ENCODE data around the gene ATP5F1B. TPM values are rescaled to one million over a fixed set of nuclear protein-coding genes. Genes with fewer than 3 reads are reported as not detected.

The ATP5F1B gene
- total and polyA plus RNA-seq, 9 of the 15 experiments (the other 6 are each of a cell fraction or from before 2014, with no cell fraction given) = 908 to 3,125 (median 1,482) TPM

DNA sequence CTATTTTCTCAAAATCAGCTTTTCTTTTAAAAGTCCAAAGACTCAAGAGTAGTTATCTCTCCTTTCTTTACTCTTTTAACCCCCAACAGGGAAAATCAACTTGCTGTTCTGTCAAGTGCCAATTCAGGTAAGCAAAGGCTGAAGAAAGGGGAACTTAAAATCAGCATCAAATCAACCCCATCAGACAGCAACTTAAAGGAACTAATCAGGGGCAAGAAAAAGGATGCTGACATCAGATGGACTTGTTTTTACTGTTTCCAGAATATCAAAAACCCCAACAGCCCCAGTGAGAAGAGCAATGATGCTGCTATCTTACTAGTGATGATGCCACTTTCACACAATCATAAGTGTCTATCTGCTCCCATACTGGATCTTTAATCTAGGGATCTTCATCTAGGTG is 19.1 kb downstream of the ATP5F1B start:
- Histone ChIP-seq H4K20me1 (replicated peaks; ENCODE audit: control insufficient read depth, insufficient read depth, low read length) (0 out of 2 replicates have a peak, but pooled peaks cover 9% of the 10 kb centered on the region), H3K36me3 (ENCODE audit: control insufficient read depth, insufficient read depth, low read length) (peaks cover 61% of the 10 kb centered on the region), H3K4me2 (ENCODE audit: insufficient read depth, low read length) (no peak overlapping the region), H3K9ac (ENCODE audit: insufficient read depth in 1 of 2, low read depth in 2 of 2, low read length in 2 of 2) (no peak overlapping the region), H3K4me1 (replicated peaks in 1 of 2; ENCODE audit: control insufficient read depth in 2 of 2, insufficient read depth in 2 of 2, low read length in 2 of 2) (peaks cover 10 to 30% of the 10 kb centered on the region in 2 experiments), H3K9me1 (ENCODE audit: control insufficient read depth, insufficient read depth, low read length) (peaks cover 2% of the 10 kb centered on the region), H3K79me2 (ENCODE audit: control insufficient read depth, insufficient read depth, low read length) (peaks cover 93% of the 10 kb centered on the region), H3K27me3 (ENCODE audit: control insufficient read depth in 2 of 2, insufficient read depth in 2 of 2, low read length in 2 of 2) (no peaks in the 10 kb centered on the region), H2AFZ (ENCODE audit: low read depth, low read length) (no peak overlapping the region), H3K9me3 (replicated peaks; ENCODE audit: control insufficient read depth, insufficient read depth, low read depth, low read length) (no peaks in the 10 kb centered on the region), H3K27ac (ENCODE audit: extremely low read depth, low read depth, low read length) (no peak overlapping the region), H3K4me3 (no peak overlapping the region)
- no peak for ATAC-seq
- in situ Hi-C loops (cut with MboI) (no loop called here), intact Hi-C loops (cut with micrococcal nuclease) (no loop called here)
- ChIA-PET POLR2A (interaction anchor here (1.1 to 3.0 kb wide), 4 partner anchors 9 to 18 kb away, joined by 4 to 22 read pairs (median 6); partner anchors contain the start of gene ATP5F1B), CTCF (ENCODE audit: low intra/inter-chr PET ratio) (no interaction called here)
- FAIRE-seq = no peak
- no TSS peak for BruUV-seq (replicated peaks)
- TF ChIP-seq TAF7 (tag; IDR thresholded peaks at IDR 0.05) (no peak), TARDBP (IDR thresholded peaks at IDR 0.05) (no peak), SMC3 (conservative IDR thresholded peaks at IDR 0.05; ENCODE audit: insufficient read depth, low read depth, low read length) (no peak), ZBTB1 (CRISPR knock-in tag; IDR thresholded peaks at IDR 0.05; ENCODE audit: borderline replicate concordance, low read depth) (no peak), MEIS2 (IDR thresholded peaks at IDR 0.05; ENCODE audit: partially characterized antibody) (no peak), HNRNPK (IDR thresholded peaks at IDR 0.05; ENCODE audit: low read depth, low read length, poor library complexity, severe bottlenecking) (no peak), SRSF7 (optimal IDR thresholded peaks at IDR 0.05; ENCODE audit: low read depth, low read length) (no peak), TFAM (CRISPR knock-in tag; conservative IDR thresholded peaks at IDR 0.05) (no peak), ADNP (tag; IDR thresholded peaks at IDR 0.05) (no peak), SNRNP70 (optimal IDR thresholded peaks at IDR 0.05; ENCODE audit: low read depth, low read length) (no peak), JUNB (CRISPR knock-in tag; conservative IDR thresholded peaks at IDR 0.05) (no peak), MLX (CRISPR knock-in tag; conservative IDR thresholded peaks at IDR 0.05) (no peak), ZNF785 (CRISPR knock-in tag; IDR thresholded peaks at IDR 0.05) (no peak), ZNF717 (CRISPR knock-in tag; IDR thresholded peaks at IDR 0.05) (no peak), E2F5 (CRISPR knock-in tag; IDR thresholded peaks at IDR 0.05) (no peak), NCOA2 (IDR thresholded peaks at IDR 0.05; ENCODE audit: partially characterized antibody in 2 of 2) (no peak), SREBF2 (CRISPR knock-in tag; IDR thresholded peaks at IDR 0.05) (no peak)
- DNase-seq (ENCODE audit: extremely low read depth in 1 of 4, low spot score in 3 of 4) = no peak
